HL-60/S4 (cell line): Measurements from ENCODE around the gene AGR2.

ENCODE experiments used
- in situ Hi-C: fragments of 300-500 bp; cut with MboI; formaldehyde crosslinking; loops from 2 replicates; pipeline ENCODE4 v1.14.3; 2022; ENCODE audit warnings: low sequenced_read_pairs

Gene AGR2

GRCh38 chr7:16744518-16745250, 60.1 kb downstream of the AGR2 start:
- in situ Hi-C loops: no loop called here

DNA sequence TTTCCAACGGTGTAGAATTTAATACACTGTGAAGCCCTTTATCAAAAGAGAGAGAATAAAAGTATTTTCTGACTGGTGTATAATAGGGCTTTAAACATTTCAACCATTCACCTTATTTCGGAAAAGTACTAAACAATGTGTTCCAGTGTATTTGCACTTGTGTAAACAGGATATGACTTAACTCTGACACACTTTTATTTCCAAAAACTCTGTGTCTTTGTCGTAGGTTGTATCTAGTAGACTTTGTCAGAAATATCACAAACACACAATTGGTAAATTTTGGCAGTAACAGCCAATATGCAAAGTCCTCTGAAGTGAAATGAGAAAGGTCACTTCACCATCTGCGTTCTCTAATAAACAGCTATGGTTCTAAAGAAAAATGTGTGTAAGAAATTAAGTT, 61.6 kb downstream of the AGR2 start:
- in situ Hi-C loops: no loop called here

GRCh38 chr7:16742547-16742946, 62.3 kb downstream of the AGR2 start:
- in situ Hi-C loops: no loop called here
